GM18868 (cell line): ENCODE data around the gene CABLES2.

Experiments used
- ATAC-seq: cut with Tn5 transposase; IDR thresholded peaks from one replicate; pipeline ENCODE4 v1.9.1; 2021; ENCODE audit warnings: mild to moderate bottlenecking, moderate library complexity; ENCODE audit not compliant: unreplicated experiment

The CABLES2 gene

DNA sequence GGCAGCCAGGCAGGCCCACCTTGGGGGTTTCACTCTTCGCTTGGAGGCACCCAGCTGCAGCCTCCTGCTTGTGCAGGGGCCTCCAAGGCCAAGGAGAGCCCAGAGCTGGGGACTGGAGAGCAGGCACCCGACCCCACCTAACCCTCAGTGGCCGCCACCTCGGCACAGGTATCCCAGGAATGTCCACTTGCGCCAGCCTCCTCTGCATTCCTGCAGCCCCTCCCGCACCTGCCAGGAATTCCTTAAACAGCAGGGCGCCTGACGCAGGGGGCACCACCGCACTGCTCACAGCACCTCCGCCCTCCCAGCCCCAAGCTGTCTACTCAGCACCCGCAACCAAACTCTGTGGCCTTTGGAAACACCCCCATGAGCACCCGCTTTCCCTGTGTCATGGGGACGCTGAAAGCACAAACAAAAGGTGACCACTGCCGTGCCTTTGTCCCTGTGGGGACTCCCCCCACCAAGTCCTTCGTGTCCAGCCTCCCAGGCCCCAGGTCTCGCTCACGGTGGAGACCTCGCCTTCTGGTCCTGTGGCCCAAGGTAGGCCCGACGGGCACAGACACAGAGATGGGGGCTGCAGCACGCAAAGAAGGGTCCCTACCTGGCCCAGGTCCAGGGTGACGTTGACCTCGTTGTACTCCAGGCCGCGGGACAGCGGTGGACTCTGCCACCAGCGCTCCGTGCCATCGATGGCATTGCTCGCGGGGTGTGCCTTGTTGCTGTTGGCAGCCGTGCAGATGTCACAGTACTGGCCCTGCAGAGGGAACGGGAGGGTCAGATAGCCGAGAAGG lies 45.1 kb downstream of the CABLES2 start:
- ATAC-seq: no peak

GRCh38 chr20:62360854-62361798 lies 46.0 kb downstream of the CABLES2 start:
- no peak for ATAC-seq

DNA sequence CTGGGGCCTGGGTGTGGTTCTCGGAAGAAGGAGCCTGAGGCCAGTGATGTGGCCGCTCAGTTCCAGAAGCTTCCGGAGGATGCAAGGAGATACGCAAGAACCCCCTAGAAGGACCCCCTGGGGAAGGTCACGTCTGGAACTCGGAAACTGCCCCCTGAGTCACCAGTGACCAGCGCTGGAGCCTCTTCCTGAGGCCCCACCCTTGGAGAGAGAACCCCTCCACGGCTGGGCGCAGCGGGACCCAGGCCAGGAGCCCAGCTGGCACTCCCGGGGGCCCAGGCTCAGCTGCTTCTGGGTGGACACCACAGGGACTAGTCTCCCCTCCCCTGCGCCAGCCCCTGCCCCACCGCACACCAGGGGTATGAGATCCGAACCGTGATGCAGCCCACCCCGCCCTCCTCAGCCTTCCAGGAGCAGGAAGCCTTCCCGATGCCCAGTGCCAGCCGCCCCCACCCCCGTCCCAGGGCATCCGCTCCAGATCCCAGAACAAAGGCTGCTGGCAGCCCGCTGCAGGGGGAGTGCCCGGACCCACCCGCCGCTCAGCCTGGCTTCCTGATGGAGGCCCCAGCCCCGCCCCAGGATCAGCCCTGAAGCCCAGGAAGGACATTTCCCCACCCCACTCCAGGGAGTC lies 47.5 kb downstream of the CABLES2 start:
- ATAC-seq: no peak

GRCh38 chr20:62359043-62359490 lies 48.0 kb downstream of the CABLES2 start:
- ATAC-seq: no peak

DNA sequence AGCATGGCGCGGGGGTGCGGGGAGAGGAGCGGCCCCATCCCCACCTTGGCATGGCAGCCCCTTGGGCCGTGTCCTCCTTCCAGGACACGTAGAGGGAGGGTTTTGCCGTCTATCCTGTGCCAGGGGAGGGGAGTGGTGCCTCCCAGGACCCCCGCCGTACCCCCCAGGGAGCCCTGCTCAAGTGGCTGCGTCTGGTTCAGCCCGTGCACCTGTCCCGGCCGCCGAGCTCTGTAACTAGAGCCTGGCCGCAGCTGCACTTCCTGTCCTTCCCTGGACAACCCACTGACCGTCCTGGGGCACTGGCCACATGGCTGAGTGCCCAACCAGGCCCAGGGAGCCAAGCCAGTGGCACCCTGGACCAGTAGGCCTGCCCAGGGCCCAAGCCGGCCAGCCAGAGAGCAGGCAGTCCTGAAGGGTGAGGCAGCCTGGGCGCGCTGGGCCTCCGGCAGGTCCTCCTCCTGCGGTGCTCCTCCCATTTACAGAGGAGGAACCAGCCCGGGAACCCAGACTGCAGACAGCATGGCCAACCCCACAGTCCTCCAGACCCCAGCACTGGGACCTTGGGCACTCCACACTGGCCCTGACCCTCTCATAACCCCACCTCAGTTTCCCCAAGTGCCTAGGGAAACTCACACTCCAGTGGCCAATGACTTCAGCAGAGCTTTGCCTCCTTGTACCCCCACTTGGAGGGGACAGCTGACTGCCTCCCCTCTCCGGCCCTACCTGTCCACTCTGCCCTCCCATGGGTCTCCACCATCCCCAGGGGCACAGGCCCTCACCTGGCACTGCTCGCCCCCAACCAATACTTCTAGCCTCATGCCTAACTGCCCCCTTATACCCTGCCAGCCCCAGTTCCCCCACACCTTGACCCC lies 48.7 kb downstream of the CABLES2 start:
- no peak for ATAC-seq

GRCh38 chr20:62357681-62358080 lies 49.4 kb downstream of the CABLES2 start:
- no peak for ATAC-seq

DNA sequence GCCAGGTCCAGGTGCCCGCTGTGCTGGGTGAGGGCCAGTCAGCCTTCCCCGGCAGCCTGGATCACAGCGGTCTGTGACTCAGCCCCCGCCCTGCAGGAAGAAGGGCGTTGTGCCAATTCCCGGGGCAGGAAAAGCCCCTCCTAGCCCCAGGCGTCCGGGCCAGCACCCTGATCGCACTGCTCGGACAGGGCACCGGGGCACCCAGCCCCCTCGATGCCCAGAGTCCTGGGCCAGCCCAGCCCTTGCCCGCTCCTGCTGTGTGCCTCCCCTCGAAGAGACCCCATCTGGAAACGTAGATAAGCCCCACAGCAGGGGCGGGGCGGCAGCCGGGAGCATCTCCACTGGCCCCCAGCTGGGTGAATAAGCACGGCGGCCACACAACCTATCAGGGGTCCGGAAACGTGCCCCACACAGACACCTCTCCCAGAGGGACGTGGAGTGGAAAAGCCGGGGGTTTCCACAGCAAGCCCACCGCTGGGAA lies 49.9 kb downstream of the CABLES2 start:
- no peak for ATAC-seq

DNA sequence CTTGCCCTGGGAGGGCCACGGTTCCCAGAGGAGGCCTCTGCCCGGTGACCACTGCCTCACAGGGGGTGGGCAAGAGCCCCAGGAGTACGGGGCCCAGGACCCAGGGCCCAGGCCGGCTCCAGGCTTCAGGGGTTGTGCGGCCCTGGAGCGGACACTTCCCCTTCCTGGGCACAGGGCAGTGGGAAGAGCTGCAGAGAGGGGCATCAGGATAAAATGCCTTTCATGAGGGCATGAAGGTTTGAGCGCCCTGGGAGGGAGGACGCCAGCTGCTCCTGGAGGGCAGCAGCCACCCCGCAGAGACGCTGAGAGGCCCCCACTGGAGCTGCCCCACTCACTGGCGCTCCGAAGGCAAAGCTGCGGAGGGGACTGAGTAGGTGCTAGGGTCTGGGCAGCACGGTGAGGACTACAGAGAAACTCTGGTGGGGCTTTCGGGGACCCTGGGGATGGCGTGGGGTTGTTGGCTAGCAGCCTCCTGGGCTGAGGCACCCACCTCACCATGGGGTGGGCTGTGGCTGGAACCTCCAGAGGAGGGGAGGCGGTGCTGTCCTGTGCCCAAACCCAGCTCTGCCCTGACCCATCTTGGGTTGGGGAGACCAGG lies 50.4 kb downstream of the CABLES2 start:
- no peak for ATAC-seq

DNA sequence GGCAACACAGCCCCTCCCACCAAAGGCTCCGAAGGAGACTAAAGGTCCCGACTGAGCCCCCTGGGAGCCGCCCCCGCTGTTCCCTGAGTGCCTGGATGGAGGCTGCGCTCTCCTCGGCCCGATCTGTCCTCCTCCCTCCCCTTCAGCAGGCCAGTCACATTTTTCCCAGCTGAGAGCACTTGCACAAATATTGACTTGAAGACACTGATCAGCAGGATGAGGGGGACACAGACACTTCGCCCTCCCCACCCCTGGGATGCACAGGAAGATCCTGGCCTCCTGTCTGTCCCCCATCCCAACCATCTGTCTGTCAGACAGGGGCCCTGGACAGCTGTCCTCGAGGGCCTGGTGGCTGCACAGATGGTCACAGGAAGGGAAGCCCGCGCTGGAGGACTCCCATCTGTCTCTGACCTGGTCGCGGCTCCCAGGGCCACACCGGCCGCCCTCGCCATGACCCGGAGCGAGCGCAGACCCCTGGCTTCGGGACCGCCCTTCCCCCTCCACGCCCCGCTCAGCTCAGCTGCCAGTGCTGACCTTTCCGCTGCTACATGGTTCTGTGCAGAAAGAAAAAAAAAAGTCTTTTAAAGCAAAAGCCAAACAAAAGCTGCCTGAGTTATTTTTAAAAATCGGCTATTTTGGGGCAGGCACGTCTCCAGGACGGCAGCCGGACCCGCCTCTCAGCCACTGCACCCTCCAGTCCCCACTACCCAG lies 51.1 kb downstream of the CABLES2 start:
- no peak for ATAC-seq

- ATAC-seq: no peak
Observed at GRCh38 chr20:62355516-62355877, 51.6 kb downstream of the CABLES2 start.

GRCh38 chr20:62354811-62355341 lies 52.2 kb downstream of the CABLES2 start:
- no peak for ATAC-seq

DNA sequence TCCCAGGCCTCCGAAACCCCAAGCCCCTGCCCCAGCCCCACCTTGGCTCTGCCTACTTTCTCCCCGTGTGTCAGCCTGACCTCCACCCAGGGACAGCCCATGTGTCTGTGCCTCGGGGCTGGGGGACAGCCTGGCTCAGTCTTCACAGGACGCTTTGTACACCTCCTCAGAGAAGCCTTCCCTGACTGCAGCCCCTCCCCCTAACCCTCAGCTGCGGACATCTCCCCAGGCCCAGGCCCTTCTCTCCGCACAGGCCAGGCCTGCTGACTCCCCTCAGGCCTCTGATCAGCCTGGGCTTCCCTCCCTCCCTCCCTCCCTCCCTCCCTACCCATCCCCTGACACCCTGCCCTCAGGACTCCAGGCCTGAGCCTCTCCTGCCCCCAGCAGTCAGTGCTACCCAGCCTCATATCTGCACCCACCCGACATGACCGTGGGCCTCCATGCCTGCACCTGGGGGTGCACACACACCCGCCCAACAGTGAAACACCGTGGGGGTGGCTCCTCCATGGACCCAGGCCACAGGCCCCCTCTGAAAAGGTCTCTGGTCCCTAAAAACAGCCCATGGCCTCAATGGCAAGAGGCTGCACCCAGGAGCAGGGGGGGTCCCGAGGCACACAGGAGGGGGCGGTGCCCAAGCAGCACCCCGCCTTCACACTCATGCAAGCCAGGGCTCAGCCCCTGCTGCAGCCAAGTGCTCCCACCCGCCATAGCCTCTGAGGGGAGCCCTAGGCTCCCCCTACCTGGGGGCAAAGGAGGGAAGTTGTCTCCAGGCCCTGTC lies 52.9 kb downstream of the CABLES2 start:
- no peak for ATAC-seq

- ATAC-seq: no peak
Observed at GRCh38 chr20:62353289-62354030, 53.6 kb downstream of the CABLES2 start.

DNA sequence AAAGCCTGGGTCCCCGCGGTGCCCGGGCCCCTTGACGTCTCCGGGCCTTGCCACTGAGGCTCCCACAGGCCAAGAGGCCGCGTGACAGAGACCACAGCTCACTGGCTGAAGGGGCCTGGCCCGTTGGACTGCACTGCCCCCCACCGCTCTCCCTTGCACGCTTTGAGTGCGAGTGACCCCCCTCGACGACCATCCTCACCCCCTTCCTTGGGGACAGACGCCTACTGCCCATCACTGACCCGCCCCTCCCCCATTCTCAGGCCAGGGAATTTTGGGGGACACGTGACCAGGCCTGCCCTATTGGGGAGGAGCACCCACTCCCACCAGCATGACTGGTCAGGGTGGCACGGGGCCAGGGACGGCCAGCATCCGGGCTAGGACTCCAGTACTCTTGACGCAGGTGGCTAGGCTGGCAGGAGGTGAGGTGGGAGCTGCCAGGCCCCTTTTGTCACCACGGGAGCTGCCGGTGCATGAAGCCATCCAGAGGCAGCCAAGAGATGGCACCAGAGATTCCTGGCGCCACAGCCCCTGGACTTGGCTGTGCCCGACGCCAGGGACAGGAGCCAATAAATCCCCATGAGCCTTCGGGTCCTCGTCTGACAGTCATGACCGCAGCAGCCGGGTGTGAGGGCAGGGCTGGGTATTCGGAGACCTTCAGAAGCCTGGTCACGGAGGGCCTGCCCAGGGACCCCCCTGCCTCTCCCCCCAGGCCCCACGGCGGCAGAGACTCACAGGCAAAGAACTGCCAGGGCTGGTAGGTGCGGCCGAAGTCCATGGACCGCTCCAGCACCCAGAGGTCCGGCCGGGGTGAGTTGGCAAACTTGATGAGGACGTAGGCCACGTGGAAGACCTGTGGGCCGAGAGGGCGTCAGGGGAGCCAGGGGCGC lies 54.4 kb downstream of the CABLES2 start:
- ATAC-seq: no peak

DNA sequence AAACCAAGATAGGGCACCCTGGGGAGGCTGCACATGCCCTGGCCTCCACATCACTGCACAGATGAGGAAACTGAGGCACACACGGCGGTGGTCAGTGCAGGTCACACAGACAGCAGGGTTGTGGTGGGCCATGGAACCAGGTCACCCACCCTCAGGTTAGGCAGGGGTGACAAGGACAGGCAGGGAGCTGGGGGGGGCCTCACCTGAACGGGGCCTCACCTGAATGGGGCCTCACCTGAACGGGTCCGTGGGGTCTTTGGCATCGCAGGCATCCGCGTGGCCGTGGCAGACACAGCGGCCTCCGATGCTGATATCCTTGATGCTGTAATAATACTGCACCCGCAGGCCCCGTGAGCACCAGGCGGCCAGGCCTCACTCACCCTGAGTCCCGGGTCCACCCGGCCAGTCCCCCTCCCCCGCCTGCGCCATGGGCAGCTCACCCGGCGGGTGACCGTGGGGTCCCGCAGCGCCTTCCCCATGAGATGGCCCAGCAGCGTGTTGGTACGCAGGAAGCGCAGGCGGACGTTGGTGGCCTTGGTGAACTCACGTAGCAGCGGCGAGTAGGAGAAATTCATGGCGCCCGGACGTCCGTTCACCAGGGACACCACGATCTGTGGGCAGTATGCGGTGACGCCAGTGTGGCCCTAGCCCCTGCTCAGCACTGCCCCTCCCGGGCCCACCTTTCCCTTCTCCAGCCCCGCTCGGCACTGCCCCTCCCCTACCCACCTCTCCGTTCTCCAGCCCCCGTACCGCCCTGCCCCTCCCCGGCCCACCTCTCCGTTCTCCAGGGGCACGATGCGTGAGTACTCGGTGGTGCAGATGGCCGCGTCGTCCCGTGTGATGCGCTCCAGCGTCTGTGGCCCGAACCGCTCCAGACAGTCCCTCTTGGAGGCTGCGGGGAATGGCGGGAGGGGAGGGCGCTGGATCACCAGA lies 55.4 kb downstream of the CABLES2 start:
- ATAC-seq: no peak
